K562 (cell line): ENCODE data around the gene CPEB1. TPM values are rescaled to one million over a fixed set of nuclear protein-coding genes. Genes with fewer than 3 reads are reported as not detected.

Experiments used
- ATAC-seq: fragments of 200-7000 bp; cut with Tn5 transposase; 3 replicates; pipeline ENCODE4 v1.9.1; 2020; ENCODE audit warnings: moderate library complexity
- BruUV-seq: library from RNA; stranded (reverse); fragments of 400-500 nt; replicated peaks from 2 replicates; lab custom pipeline; 2021; lab: Mats Ljungman, UMichigan
- CTCF ChIA-PET: fragments of 300-600 bp; formaldehyde crosslinking; extraction: SDS; loops from one replicate; lab custom pipeline; 2021; ENCODE audit warnings: low intra/inter-chr PET ratio; lab: Yijun Ruan, JAX
- POLR2A ChIA-PET: fragments of 300-600, 350-650 bp; sonication (Branson Sonifier 250); formaldehyde crosslinking; extraction: SDS; loops from one replicate; lab custom pipeline; 2021; ENCODE audit warnings: antibody characterized with exemption, inconsistent platforms; lab: Yijun Ruan, JAX
- DNase-seq, 4 experiments: peaks; one replicate each; pipeline versions ENCODE4 v3.0.0 to v3.0.0-alpha.2; 2011 to 2018; ENCODE audit warnings: low spot score in 3 of 4, mixed read lengths in 3 of 4; ENCODE audit errors: extremely low read depth in 1 of 4
- FAIRE-seq: peaks from 2 replicates; lab custom pipeline; 2011; peaks lifted over from hg19 to GRCh38; lab: Jason Lieb, UNC
- H2AFZ ChIP-seq: 2 replicates; pipeline ENCODE4 v1.6.0; 2011; ENCODE audit warnings: low read depth, low read length, control low read depth, inconsistent platforms
- H3K27ac ChIP-seq: fragments of 200-600 bp; 3 replicates; pipeline ENCODE4 v1.8.0; 2011; ENCODE audit warnings: low read depth, mild to moderate bottlenecking, control low read depth, inconsistent platforms, low read length, moderate library complexity, mixed read lengths; ENCODE audit errors: extremely low read depth
- H3K27me3 ChIP-seq, 2 experiments: fragments of 300-600 bp in 1 of 2; 2 replicates in 1 of 2; 3 replicates in 1 of 2; pipeline versions ENCODE4 v1.6.0 to v1.8.0; 2011; ENCODE audit warnings: inconsistent platforms in 2 of 2, low read length in 2 of 2, mild to moderate bottlenecking in 1 of 2, mixed read lengths in 1 of 2, moderate library complexity in 1 of 2; ENCODE audit not compliant: control insufficient read depth in 2 of 2, insufficient read depth in 2 of 2
- H3K36me3 ChIP-seq: fragments of 300-600 bp; 3 replicates; pipeline ENCODE4 v1.8.0; 2011; ENCODE audit warnings: mild to moderate bottlenecking, low read length, inconsistent platforms; ENCODE audit not compliant: control insufficient read depth, insufficient read depth
- H3K4me1 ChIP-seq, 2 experiments: fragments of 200-600 bp in 1 of 2; replicated peaks in 1 of 2; 2 replicates in 1 of 2; 3 replicates in 1 of 2; pipeline versions ENCODE4 v1.5.1 to v1.8.0; 2011; ENCODE audit warnings: inconsistent platforms in 2 of 2, low read length in 2 of 2, mild to moderate bottlenecking in 1 of 2, mixed read lengths in 1 of 2, moderate library complexity in 1 of 2; ENCODE audit not compliant: control insufficient read depth in 2 of 2, insufficient read depth in 2 of 2
- H3K4me2 ChIP-seq: 2 replicates; pipeline ENCODE4 v1.6.1; 2011; ENCODE audit warnings: low read length, control low read depth, inconsistent platforms, mixed read lengths; ENCODE audit not compliant: insufficient read depth
- H3K4me3 ChIP-seq: fragments of 200-600 bp; sonication (generic), shearing (Covaris generic); 2 replicates; pipeline ENCODE4 v1.5.1; 2016; ENCODE audit warnings: control low read depth, inconsistent platforms
- H3K79me2 ChIP-seq: fragments of 200-600 bp; 3 replicates; pipeline ENCODE4 v1.8.0; 2011; ENCODE audit warnings: low read length, inconsistent platforms; ENCODE audit not compliant: control insufficient read depth, insufficient read depth
- H3K9ac ChIP-seq, 2 experiments: 2 replicates each; pipeline versions ENCODE4 v1.6.0 to v1.6.1; 2011; ENCODE audit warnings: low read depth in 2 of 2, low read length in 2 of 2, control low read depth in 1 of 2, inconsistent platforms in 1 of 2, mild to moderate bottlenecking in 1 of 2, mixed read lengths in 1 of 2; ENCODE audit not compliant: insufficient read depth in 1 of 2
- H3K9me1 ChIP-seq: one replicate; pipeline ENCODE4 v1.6.0; 2011; ENCODE audit warnings: inconsistent platforms, mild to moderate bottlenecking, low read length, moderate library complexity; ENCODE audit not compliant: control insufficient read depth, insufficient read depth
- H3K9me3 ChIP-seq: replicated peaks from 2 replicates; pipeline ENCODE4 v1.5.1; 2011; ENCODE audit warnings: low read depth, low read length, inconsistent platforms; ENCODE audit not compliant: control insufficient read depth, insufficient read depth
- H4K20me1 ChIP-seq: replicated peaks from 2 replicates; pipeline ENCODE4 v1.6.1; 2011; ENCODE audit warnings: low read length, inconsistent platforms, mixed read lengths; ENCODE audit not compliant: control insufficient read depth, insufficient read depth
- POLR2G ChIP-seq: fragments of 200-400 bp; formaldehyde crosslinking; IDR thresholded peaks from 2 replicates; pipeline ENCODE4 v1.6.1; 2017; ENCODE audit warnings: low read depth, mild to moderate bottlenecking, antibody characterized with exemption, low read length, moderate library complexity
- SPI1 ChIP-seq: IDR thresholded peaks from 2 replicates; pipeline ENCODE4 v1.6.1; 2011; ENCODE audit warnings: low read depth, low read length, control low read depth, borderline replicate concordance
- TAF1 ChIP-seq: IDR thresholded peaks from 2 replicates; pipeline ENCODE4 v1.6.1; 2011; ENCODE audit warnings: mild to moderate bottlenecking, low read length, moderate library complexity; ENCODE audit not compliant: insufficient read depth, control insufficient read depth, severe bottlenecking; ENCODE audit errors: extremely low read depth
- WGBS: fragments of 100-300 bp; shearing (Covaris generic); methylation state at CpG from one replicate; pipeline ENCODE4 v1.1.6; 2016; ENCODE audit warnings: low coverage, mixed read lengths; ENCODE audit not compliant: insufficient coverage; ENCODE audit errors: missing lambda C conversion rate; 5-methylcytosine and 5-hydroxymethylcytosine counted together
- in situ Hi-C: fragments of 300-500 bp; cut with MboI; formaldehyde crosslinking; loops from 4 replicates; pipeline ENCODE4 v1.15.0; 2018; ENCODE audit warnings: inconsistent platforms, mixed read lengths
- intact Hi-C: fragments of 100-400 bp; cut with micrococcal nuclease; formaldehyde crosslinking; loops from 2 replicates; pipeline ENCODE4 v1.14.2; 2022
- polyA plus RNA-seq, 8 experiments: library from polyadenylated mRNA; depleted of rRNA in 4 of 8; stranded (reverse) in 5 of 8; unstranded in 3 of 8; fragments of >200 nt; fragmentation: Nextera tagmentation in 2 of 8; fragmentation: Illumina TruSeq in 1 of 8; extraction: Ambion mirVana in 2 of 8; extraction: Trizol in 1 of 8; gene quantifications; 2 replicates each; pipeline versions ENCODE4 v1.2.1 to v1.2.3, GENCODE V29; 2011 to 2014; ENCODE audit warnings: inconsistent platforms in 1 of 8, missing spikeins in 1 of 8
- total RNA-seq, 7 experiments: library from RNA; depleted of rRNA in 6 of 7; stranded (reverse); fragments of >200 nt in 6 of 7; fragmentation: Illumina TruSeq in 2 of 7; extraction: Trizol in 2 of 7; gene quantifications; 2 replicates each; pipeline versions ENCODE4 v1.2.1 to v1.2.3, GENCODE V29; 2011 to 2021; ENCODE audit warnings: low replicate concordance in 1 of 7

Gene CPEB1
- total and polyA plus RNA-seq, 9 of the 15 experiments (the other 6 are each of a cell fraction or from before 2014, with no cell fraction given), result 2.2 to 13.4 (median 9.7) TPM

- FAIRE-seq (no peak), ATAC-seq (no peak)
Measured at GRCh38 chr15:82532383-82532990, 114.7 kb downstream of the CPEB1 start.

More at GRCh38 chr15:82532383-82532990, 114.7 kb downstream of the CPEB1 start:
- Histone ChIP-seq H3K27me3 (no peaks in the 10 kb centered on the region), H3K27ac (no peak overlapping the region), H3K4me1 (peaks cover 9 to 20% of the 10 kb centered on the region in 2 experiments; a peak in 4 of 5 replicates), H3K9me1 (peaks cover 2% of the 10 kb centered on the region), H4K20me1 (peaks cover 18% of the 10 kb centered on the region; the same call in 1 of the 2 replicates), H3K9ac (no peak overlapping the region), H3K4me3 (no peak overlapping the region), H3K36me3 (peaks cover 41% of the 10 kb centered on the region), H3K9me3 (no peaks in the 10 kb centered on the region), H3K79me2 (peaks cover 15% of the 10 kb centered on the region), H3K4me2 (no peak overlapping the region), H2AFZ (no peak overlapping the region)
- ChIA-PET CTCF (no interaction called here), POLR2A (interaction anchor here (0.6 kb wide), 1 partner anchor 89 kb away, joined by 3 read pairs; no protein-coding TSS in a partner anchor)
- no peak for DNase-seq
- TF ChIP-seq SPI1 (peak; percentile 33; the same call in 1 of the 2 replicates), POLR2G (peak; percentile 9; the same call in 1 of the 2 replicates), TAF1 (no peak)
- no TSS peak for BruUV-seq
- WGBS, result 51% methylated on average over 9 of the region's 9 CpGs
- in situ Hi-C loops (loop anchor here (5.0 kb wide), 1 partner anchor 470 kb away; no protein-coding TSS in a partner anchor), intact Hi-C loops (no loop called here)
